H1 (cell line): ENCODE data around the gene IFT172. TPM values are rescaled to one million over a fixed set of nuclear protein-coding genes. Genes with fewer than 3 reads are reported as not detected.

Experiments used
- CTCF ChIA-PET: fragments of 300-600 bp; sonication (Branson Sonifier 250); formaldehyde crosslinking; loops from one replicate; lab custom pipeline; 2021; ENCODE audit not compliant: partially characterized antibody; lab: Charles Lee
- POLR2A ChIA-PET: fragments of 300-600 bp; sonication (Branson Sonifier 250); formaldehyde crosslinking; loops from one replicate; lab custom pipeline; 2021; ENCODE audit warnings: inconsistent platforms; ENCODE audit not compliant: partially characterized antibody; lab: Charles Lee
- DNase-seq, 2 experiments: peaks; one replicate each; pipeline versions ENCODE4 v3.0.0 to v3.0.0-alpha.2; 2010 to 2022; ENCODE audit warnings: low spot score in 2 of 2, low read depth in 1 of 2, mixed read lengths in 1 of 2
- FAIRE-seq: peaks from 2 replicates; lab custom pipeline; 2011; peaks lifted over from hg19 to GRCh38; lab: Jason Lieb, UNC
- H2AFZ ChIP-seq: 2 replicates; pipeline ENCODE4 v1.8.1; 2012; ENCODE audit warnings: low read length, inconsistent platforms
- H2AK5ac ChIP-seq: 2 replicates; pipeline ENCODE4 v1.6.1; 2013; ENCODE audit warnings: low read depth, low read length
- H2BK120ac ChIP-seq: replicated peaks from 2 replicates; pipeline ENCODE3; 2013; ENCODE audit warnings: low read depth, low read length, inconsistent platforms
- H2BK12ac ChIP-seq: 2 replicates; pipeline ENCODE4 v1.6.1; 2013; ENCODE audit warnings: low read depth, low read length
- H2BK15ac ChIP-seq: 2 replicates; pipeline ENCODE4 v1.6.1; 2013; ENCODE audit warnings: low read length
- H2BK20ac ChIP-seq: 2 replicates; pipeline ENCODE4 v1.6.1; 2013; ENCODE audit warnings: low read length
- H2BK5ac ChIP-seq: 2 replicates; pipeline ENCODE4 v1.6.1; 2013; ENCODE audit warnings: low read depth, low read length
- H3K14ac ChIP-seq: 2 replicates; pipeline ENCODE4 v1.6.1; 2013; ENCODE audit warnings: inconsistent platforms; ENCODE audit not compliant: insufficient read length
- H3K18ac ChIP-seq: 2 replicates; pipeline ENCODE4 v1.6.1; 2013; ENCODE audit warnings: low read length; ENCODE audit errors: extremely low read depth
- H3K23ac ChIP-seq: 2 replicates; pipeline ENCODE4 v1.6.1; 2013; ENCODE audit warnings: inconsistent platforms; ENCODE audit not compliant: insufficient read length
- H3K23me2 ChIP-seq: 2 replicates; pipeline ENCODE4 v1.6.1; 2013; ENCODE audit warnings: low read depth, low read length
- H3K27ac ChIP-seq: 2 replicates; pipeline ENCODE4 v1.6.1; 2011; ENCODE audit warnings: low read depth, low read length, inconsistent platforms
- H3K27me3 ChIP-seq, 4 experiments: replicated peaks in 1 of 4; 1 replicate in 1 of 4; 2 replicates in 3 of 4; pipeline versions ENCODE4 v1.6.1 to v1.8.1; 2011 to 2013; ENCODE audit warnings: low read length in 3 of 4, mild to moderate bottlenecking in 3 of 4, inconsistent platforms in 2 of 4, mixed read lengths in 2 of 4, moderate library complexity in 1 of 4; ENCODE audit not compliant: control insufficient read depth in 3 of 4, insufficient read depth in 3 of 4; ENCODE audit errors: extremely low read depth in 1 of 4
- H3K36me3 ChIP-seq, 4 experiments: 2 replicates each; pipeline versions ENCODE4 v1.6.1 to v1.8.1; 2011 to 2013; ENCODE audit warnings: mild to moderate bottlenecking in 4 of 4, low read length in 3 of 4, moderate library complexity in 2 of 4, control low read depth in 1 of 4, inconsistent platforms in 1 of 4; ENCODE audit not compliant: insufficient read depth in 4 of 4, control insufficient read depth in 2 of 4
- H3K4ac ChIP-seq: replicated peaks from 2 replicates; pipeline ENCODE3; 2013; ENCODE audit warnings: low read length, low read depth, mixed read lengths, inconsistent platforms; ENCODE audit not compliant: insufficient read length
- H3K4me1 ChIP-seq, 4 experiments: replicated peaks in 1 of 4; 1 replicate in 1 of 4; 2 replicates in 3 of 4; pipeline versions ENCODE4 v1.6.1 to v1.8.1; 2011 to 2013; ENCODE audit warnings: low read length in 3 of 4, inconsistent platforms in 2 of 4, mixed read lengths in 1 of 4; ENCODE audit not compliant: insufficient read depth in 4 of 4, control insufficient read depth in 3 of 4
- H3K4me2 ChIP-seq, 2 experiments: 2 replicates each; pipeline versions ENCODE4 v1.6.1 to v1.8.1; 2011 to 2013; ENCODE audit warnings: low read depth in 2 of 2, low read length in 2 of 2, control low read depth in 1 of 2, inconsistent platforms in 1 of 2, mild to moderate bottlenecking in 1 of 2; ENCODE audit not compliant: insufficient read depth in 1 of 2
- H3K4me3 ChIP-seq, 4 experiments: fragments of 200-600, 300-600 bp in 1 of 4; sonication (generic), shearing (Covaris generic), sonication (Bioruptor Twin) in 1 of 4; 2 replicates each; pipeline versions ENCODE4 v1.5.1 to v1.8.1; 2011 to 2016; ENCODE audit warnings: low read length in 4 of 4, low read depth in 3 of 4, control low read depth in 2 of 4, inconsistent platforms in 2 of 4, mild to moderate bottlenecking in 2 of 4, mixed read lengths in 1 of 4, moderate library complexity in 1 of 4; ENCODE audit not compliant: insufficient read depth in 2 of 4; ENCODE audit errors: extremely low read depth in 1 of 4
- H3K56ac ChIP-seq: replicated peaks from 2 replicates; pipeline ENCODE3; 2013; ENCODE audit warnings: low read depth, mild to moderate bottlenecking, mixed read lengths, low read length, inconsistent platforms; ENCODE audit not compliant: insufficient read length
- H3K79me1 ChIP-seq: 2 replicates; pipeline ENCODE4 v1.6.1; 2013; ENCODE audit warnings: low read depth, low read length, control low read depth
- H3K79me2 ChIP-seq, 2 experiments: 2 replicates each; pipeline versions ENCODE4 v1.6.1 to v1.8.1; 2012 to 2013; ENCODE audit warnings: low read length in 2 of 2, mild to moderate bottlenecking in 2 of 2, inconsistent platforms in 1 of 2; ENCODE audit not compliant: insufficient read depth in 2 of 2, control insufficient read depth in 1 of 2
- H3K9ac ChIP-seq, 4 experiments: replicated peaks in 1 of 4; 1 replicate in 1 of 4; 2 replicates in 3 of 4; pipeline versions ENCODE4 v1.6.1 to v1.8.1; 2011 to 2013; ENCODE audit warnings: low read depth in 3 of 4, low read length in 3 of 4, control low read depth in 2 of 4, mild to moderate bottlenecking in 2 of 4, moderate library complexity in 2 of 4, inconsistent platforms in 1 of 4; ENCODE audit errors: extremely low read depth in 1 of 4
- H3K9me3 ChIP-seq, 2 experiments: 2 replicates each; pipeline versions ENCODE4 v1.6.1 to v1.8.1; 2012 to 2013; ENCODE audit warnings: mild to moderate bottlenecking in 2 of 2, moderate library complexity in 2 of 2, control low read depth in 1 of 2, inconsistent platforms in 1 of 2, low read depth in 1 of 2, low read length in 1 of 2, mixed read lengths in 1 of 2; ENCODE audit not compliant: insufficient read depth in 2 of 2
- H4K20me1 ChIP-seq, 2 experiments: replicated peaks in 1 of 2; 2 replicates each; pipeline versions ENCODE3 to v1.8.1; 2011 to 2013; ENCODE audit warnings: inconsistent platforms in 2 of 2, low read length in 2 of 2, mild to moderate bottlenecking in 1 of 2; ENCODE audit not compliant: insufficient read depth in 2 of 2, control insufficient read depth in 1 of 2
- H4K5ac ChIP-seq: 2 replicates; pipeline ENCODE4 v1.6.1; 2013; ENCODE audit warnings: low read length, low read depth, mixed read lengths, inconsistent platforms; ENCODE audit not compliant: insufficient read length
- H4K8ac ChIP-seq: 2 replicates; pipeline ENCODE4 v1.8.0; 2013; ENCODE audit warnings: mild to moderate bottlenecking, moderate library complexity, low read length, inconsistent platforms; ENCODE audit not compliant: insufficient read depth; ENCODE audit errors: extremely low read depth
- H4K91ac ChIP-seq: replicated peaks from 2 replicates; pipeline ENCODE3; 2013; ENCODE audit warnings: low read length, mixed read lengths, inconsistent platforms; ENCODE audit not compliant: insufficient read length
- ATF3 ChIP-seq: IDR thresholded peaks from 2 replicates; pipeline ENCODE4 v1.6.1; 2011; ENCODE audit warnings: low read depth, mild to moderate bottlenecking, low read length; ENCODE audit not compliant: insufficient read depth
- BACH1 ChIP-seq: IDR thresholded peaks from 2 replicates; pipeline ENCODE4 v1.6.1; 2012; ENCODE audit warnings: low read length, improper control_type of control experiment
- NANOG ChIP-seq: IDR thresholded peaks from 2 replicates; pipeline ENCODE4 v1.6.1; 2011; ENCODE audit warnings: low read length, low read depth, mild to moderate bottlenecking, inconsistent platforms; ENCODE audit not compliant: insufficient read depth, poor library complexity, severe bottlenecking
- SP1 ChIP-seq: IDR thresholded peaks from 2 replicates; pipeline ENCODE4 v1.6.1; 2011; ENCODE audit warnings: low read depth, low read length
- SP2 ChIP-seq: IDR thresholded peaks from 2 replicates; pipeline ENCODE4 v1.6.1; 2012; ENCODE audit warnings: mild to moderate bottlenecking, low read length, inconsistent platforms
- WGBS, 2 experiments: shearing (Covaris generic) in 1 of 2; methylation state at CpG; one replicate each; pipeline versions ENCODE4 v1.1.6 to v1.1.7; 2013 to 2015; ENCODE audit warnings: low lambda C conversion rate in 2 of 2, mixed read lengths in 2 of 2, inconsistent platforms in 1 of 2, low coverage in 1 of 2, missing lambda C conversion rate in 1 of 2; ENCODE audit not compliant: insufficient replicate concordance in 2 of 2, insufficient coverage in 1 of 2, insufficient read length in 1 of 2; ENCODE audit errors: extremely low coverage in 1 of 2, missing lambda C conversion rate in 1 of 2; 5-methylcytosine and 5-hydroxymethylcytosine counted together
- polyA plus RNA-seq, 7 experiments: library from polyadenylated mRNA; depleted of rRNA in 3 of 7; stranded (reverse) in 5 of 7; unstranded in 2 of 7; fragments of >200 nt in 5 of 7; fragments of 200-250 nt in 2 of 7; gene quantifications; 1 replicate in 5 of 7; 2 replicates in 1 of 7; 4 replicates in 1 of 7; pipeline versions ENCODE4 v1.2.1 to v1.2.3, GENCODE V29; 2011 to 2013; ENCODE audit warnings: missing spikeins in 2 of 7, mixed read lengths in 2 of 7
- total RNA-seq: library from RNA; stranded (reverse); fragmentation: NEBNext Ultra II Directional; extraction: Animal tissue kit (Norgen Biotek cat#: 25700); gene quantifications from 2 replicates; pipeline ENCODE4 v1.2.1, GENCODE V29; 2021

IFT172 gene
- total and polyA plus RNA-seq, 2 of the 8 experiments (the other 6 are each of a cell fraction or from before 2014, with no cell fraction given), result 13.5 to 14.0 TPM

GRCh38 chr2:27421660-27422250, 67.8 kb downstream of the IFT172 start:
- no peaks in the 10 kb centered on the region for H3K27me3 ChIP-seq
- H4K5ac ChIP-seq, result no peak overlapping the region
- no peak overlapping the region for H4K91ac ChIP-seq
- FAIRE-seq (no peak), DNase-seq (no peak)
- H3K23me2 ChIP-seq, result no peaks in the 10 kb centered on the region
- no peaks in the 10 kb centered on the region for H3K79me1 ChIP-seq
- H2BK120ac ChIP-seq, result no peak overlapping the region
- 90% methylated on average over 4 of the region's 4 CpGs; no CpG with 5 or more reads in 1 of the 2 experiments for WGBS, 2 experiments
- ChIA-PET POLR2A (interaction anchor here (1.2 to 5.1 kb wide), 2 partner anchors 13 to 52 kb away, joined by 3 to 26 read pairs; partner anchors contain the start of gene PPM1G), CTCF (interaction anchor here (1.5 kb wide), 2 partner anchors 12 to 20 kb away, joined by 5 to 6 read pairs; partner anchors contain the start of gene PPM1G)
- no peak overlapping the region for H2BK20ac ChIP-seq
- no peak overlapping the region for H2BK15ac ChIP-seq
- no peak overlapping the region for H3K4me2 ChIP-seq
- no peaks in the 10 kb centered on the region for H3K79me2 ChIP-seq
- no peak overlapping the region for H4K8ac ChIP-seq
- H3K23ac ChIP-seq, result no peak overlapping the region
- H3K14ac ChIP-seq, result no peak overlapping the region
- no peak overlapping the region for H2BK5ac ChIP-seq
- no peak overlapping the region for H3K4ac ChIP-seq
- no peak overlapping the region for H2BK12ac ChIP-seq
- no peaks in the 10 kb centered on the region for H3K36me3 ChIP-seq
- H2AFZ ChIP-seq, result no peak overlapping the region
- TF ChIP-seq NANOG (no peak), ATF3 (no peak), SP1 (no peak), BACH1 (no peak), SP2 (no peak)
- H3K4me3 ChIP-seq, result no peak overlapping the region
- no peak overlapping the region for H3K9ac ChIP-seq
- no peaks in the 10 kb centered on the region for H4K20me1 ChIP-seq
- H3K56ac ChIP-seq, result no peak overlapping the region
- H3K9me3 ChIP-seq, result no peaks in the 10 kb centered on the region
- H2AK5ac ChIP-seq, result no peak overlapping the region
- no peaks in the 10 kb centered on the region for H3K4me1 ChIP-seq
- no peak overlapping the region for H3K18ac ChIP-seq
- no peak overlapping the region for H3K27ac ChIP-seq
